ENCODE measurements around the gene MED12L. TPM values are rescaled to one million over a fixed set of nuclear protein-coding genes. Genes with fewer than 3 reads are reported as not detected.

Gene MED12L
- total RNA-seq, 1 donor from 2014 or later: 0.20 TPM

GRCh38 chr3:151091685-151092345, 6.4 kb downstream of the MED12L start:
- DNase-seq (ENCODE audit: low read depth, low spot score): no peak

- no peak for DNase-seq (ENCODE audit: low read depth, low spot score)
Measured at GRCh38 chr3:151093148-151093547, 7.7 kb downstream of the MED12L start.

- no peak for DNase-seq (ENCODE audit: low read depth, low spot score)
Measured at GRCh38 chr3:151093905-151094304, 8.4 kb downstream of the MED12L start.

GRCh38 chr3:151096716-151097115, 11.3 kb downstream of the MED12L start:
- DNase-seq (ENCODE audit: low read depth, low spot score): no peak

DNA sequence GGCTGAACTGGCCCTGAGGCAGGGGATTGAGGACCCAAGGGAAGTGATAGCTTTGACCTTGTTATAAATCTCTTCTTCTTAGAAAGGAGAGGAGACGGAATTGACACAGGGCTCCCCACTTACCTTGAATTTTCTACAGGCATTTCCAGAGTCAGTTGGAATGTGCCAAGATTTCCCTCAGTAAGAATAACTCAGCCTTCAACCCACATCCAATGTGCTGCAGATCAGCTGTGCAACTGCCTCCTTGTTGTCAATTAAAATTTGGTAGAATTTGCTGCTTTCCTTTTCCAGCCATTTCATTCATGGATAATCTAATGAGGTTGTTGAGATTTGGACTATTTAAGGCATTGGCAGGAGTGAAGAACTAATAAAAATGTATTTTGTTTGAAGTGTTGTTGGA, 14.6 kb downstream of the MED12L start:
- DNase-seq (ENCODE audit: low read depth, low spot score): no peak

DNA sequence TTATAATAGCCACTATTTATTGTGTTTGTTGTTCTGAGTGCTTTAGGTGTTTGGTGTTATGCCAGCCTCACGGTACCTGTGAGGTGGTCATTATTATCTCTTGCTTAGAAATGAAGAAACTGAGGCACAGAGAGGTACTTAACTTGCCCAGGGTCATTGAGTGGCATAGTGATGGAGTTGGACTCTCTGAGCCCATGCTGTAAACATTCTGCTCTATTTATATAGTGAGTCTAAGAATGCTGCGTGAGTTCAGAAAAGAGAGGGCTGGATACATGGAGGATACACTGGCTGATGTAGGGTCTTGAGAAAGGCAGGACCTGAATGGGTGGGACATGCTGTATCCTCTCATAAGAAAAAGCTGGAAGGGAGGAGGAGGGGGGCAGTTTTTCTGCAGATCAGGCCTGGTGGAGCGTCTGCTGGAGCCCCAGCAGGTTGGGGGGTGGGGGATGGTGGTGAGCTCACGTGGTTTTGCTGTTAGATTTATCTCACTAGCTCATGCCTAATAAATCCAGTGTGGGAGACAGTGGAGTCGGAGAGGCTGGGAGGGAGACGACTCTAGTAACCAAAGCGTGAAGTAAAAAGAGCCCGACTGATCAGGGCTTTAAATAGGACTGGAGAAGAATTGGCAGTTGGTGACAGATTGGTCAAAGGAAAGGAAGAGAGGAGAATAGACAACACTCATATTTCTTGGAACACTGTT, 16.0 kb downstream of the MED12L start:
- DNase-seq (ENCODE audit: low read depth, low spot score): no peak

GRCh38 chr3:151106311-151106710, 20.8 kb downstream of the MED12L start:
- no peak for DNase-seq (ENCODE audit: low read depth, low spot score)

DNA sequence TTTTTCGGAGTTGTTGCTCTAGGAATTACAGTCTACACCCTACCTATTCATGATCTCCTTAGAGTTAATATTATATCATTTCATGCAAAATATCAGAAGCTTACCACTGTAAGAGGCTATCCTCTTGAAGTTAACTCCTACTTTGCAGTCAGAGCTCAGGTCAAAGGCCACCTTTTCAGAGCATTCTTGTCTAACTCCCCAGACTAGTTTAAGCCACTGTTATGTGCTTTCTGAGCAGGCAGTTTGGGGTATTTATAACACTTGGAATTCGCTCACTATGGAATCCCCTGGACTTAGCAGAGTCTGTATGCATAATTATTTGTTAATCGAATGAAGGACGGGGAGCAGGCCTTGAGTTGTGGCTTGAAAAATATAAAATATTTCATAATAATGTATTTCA, 21.7 kb downstream of the MED12L start:
- DNase-seq (ENCODE audit: low read depth, low spot score): no peak

DNA sequence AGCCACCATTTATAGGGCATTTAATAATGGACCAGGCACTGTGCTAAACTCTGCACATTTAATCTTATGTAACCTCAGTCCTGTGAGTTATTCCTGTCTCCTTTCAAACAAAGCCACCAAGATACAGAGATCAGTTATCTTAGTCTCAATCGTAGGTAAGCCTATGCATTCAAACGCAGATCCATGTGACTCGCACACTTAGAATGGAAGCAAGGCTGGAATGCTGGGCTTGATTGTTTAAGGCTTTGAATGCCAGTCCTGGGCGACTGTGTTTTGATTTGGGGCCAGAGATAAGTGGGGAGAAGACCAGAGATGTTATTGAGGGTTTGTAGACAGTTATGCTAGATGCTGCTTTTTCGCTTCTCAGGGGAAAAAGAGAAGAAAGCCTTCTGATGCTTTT, 22.2 kb downstream of the MED12L start:
- no peak for DNase-seq (ENCODE audit: low read depth, low spot score)

DNA sequence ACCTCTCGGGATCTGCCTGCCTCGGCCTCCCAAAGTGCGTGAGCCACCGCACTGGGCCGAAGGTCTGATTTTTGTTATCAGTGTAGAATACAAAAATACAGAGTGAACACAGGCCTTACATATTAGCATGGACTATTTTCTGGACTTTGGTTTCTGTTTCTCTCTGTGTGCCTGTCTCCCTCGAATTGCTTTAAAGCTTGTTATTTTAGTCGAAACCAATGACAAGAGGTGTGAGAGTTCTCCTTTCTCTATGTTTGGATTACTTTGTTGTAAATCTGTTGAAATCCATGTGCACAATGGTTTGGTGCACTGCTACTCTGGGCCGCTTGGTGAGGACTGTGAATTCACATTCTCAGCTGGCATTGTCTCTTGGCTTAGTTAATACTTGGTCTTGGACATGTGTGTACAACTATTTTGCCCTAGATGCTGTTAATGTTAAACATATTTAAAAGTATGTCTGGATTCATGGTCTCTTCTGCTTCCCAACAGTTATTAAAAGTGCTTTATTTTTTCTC, 23.9 kb downstream of the MED12L start:
- no peak for DNase-seq (ENCODE audit: low read depth, low spot score)

DNA sequence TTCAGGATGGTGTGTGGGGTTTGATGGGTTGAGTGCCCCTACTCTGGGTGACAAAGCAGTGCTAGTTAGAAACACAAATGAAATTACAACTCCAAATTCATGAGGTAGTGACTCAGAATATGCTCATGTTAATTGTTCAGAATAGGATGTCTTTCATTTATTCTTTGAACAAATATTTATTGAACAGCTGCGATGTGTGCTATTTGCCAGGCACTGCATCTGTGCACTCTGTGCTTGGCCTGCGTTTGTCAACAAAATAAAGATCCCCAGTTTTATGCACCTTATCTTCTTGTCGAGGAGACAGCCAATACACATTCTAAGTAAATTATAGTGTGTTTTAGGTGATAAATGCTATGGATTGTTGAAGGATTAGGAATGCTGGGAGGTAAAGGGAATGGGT, 27.3 kb downstream of the MED12L start:
- no peak for DNase-seq (ENCODE audit: low read depth, low spot score)

GRCh38 chr3:151113343-151113742, 27.9 kb downstream of the MED12L start:
- no peak for DNase-seq (ENCODE audit: low read depth, low spot score)

DNA sequence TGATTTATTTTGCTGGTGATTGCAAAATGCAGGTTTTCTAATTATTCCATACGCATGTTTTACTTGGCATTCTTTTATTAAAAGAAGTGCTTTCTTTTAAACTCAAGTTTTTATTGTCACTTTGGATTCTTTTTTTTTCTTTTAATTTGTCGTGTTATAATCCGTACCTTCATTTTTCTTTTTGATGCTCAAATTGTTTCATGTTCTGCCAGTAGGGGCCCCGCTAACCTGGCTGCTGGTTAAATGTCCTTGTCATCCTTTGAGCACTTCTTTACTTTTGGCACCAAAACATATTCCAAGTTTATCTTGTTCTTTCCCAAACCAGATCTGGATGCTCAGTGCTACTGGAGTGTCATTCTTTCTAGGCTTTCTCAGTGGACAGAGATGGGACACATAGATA, 31.6 kb downstream of the MED12L start:
- DNase-seq (ENCODE audit: low read depth, low spot score): no peak

GRCh38 chr3:151119188-151119587, 33.7 kb downstream of the MED12L start:
- no peak for DNase-seq (ENCODE audit: low read depth, low spot score)

- no peak for DNase-seq (ENCODE audit: low read depth, low spot score)
Measured at GRCh38 chr3:151120409-151120808, 34.9 kb downstream of the MED12L start.

DNA sequence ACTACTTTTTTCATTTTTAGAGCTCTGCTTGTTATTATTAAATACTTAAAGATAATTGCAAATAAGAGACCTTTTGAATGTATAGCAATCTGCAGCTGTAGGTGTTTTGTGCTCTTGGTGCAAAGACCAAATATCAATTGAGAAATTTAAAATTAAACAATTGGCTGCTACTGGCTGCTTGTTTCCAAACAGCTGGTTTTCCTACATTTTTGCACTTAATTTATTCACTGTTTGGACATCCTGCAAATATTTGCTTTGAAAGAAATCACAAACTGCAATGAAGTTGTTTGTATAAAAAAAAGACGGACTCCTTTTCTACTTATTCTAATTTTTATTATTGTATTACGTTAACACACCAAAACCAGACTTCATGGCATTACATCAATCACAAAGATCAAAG, 35.6 kb downstream of the MED12L start:
- DNase-seq (ENCODE audit: low read depth, low spot score): no peak

- DNase-seq (ENCODE audit: low read depth, low spot score): no peak
Measured at GRCh38 chr3:151123827-151124226, 38.4 kb downstream of the MED12L start.

DNA sequence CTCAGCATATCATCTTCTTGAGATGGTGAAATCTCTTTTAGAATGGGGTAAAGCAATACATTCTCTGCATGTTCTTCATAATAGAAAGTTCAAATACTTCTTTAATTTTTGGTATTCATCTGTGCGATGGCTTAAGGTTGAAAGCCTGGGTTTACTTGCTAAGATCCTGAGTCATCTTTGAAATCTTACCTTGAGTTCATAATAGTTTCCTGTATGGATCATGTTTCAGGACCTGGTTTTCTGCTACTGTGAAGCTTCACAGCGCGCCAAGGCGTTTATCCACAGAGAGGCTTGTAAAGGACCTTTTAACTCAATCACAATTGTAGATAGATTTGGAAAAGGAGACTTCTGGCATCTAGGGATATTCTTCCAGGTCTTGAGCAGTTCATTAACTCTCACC, 39.0 kb downstream of the MED12L start:
- DNase-seq (ENCODE audit: low read depth, low spot score): no peak

GRCh38 chr3:151130428-151130827, 45.0 kb downstream of the MED12L start:
- DNase-seq (ENCODE audit: low read depth, low spot score): no peak

GRCh38 chr3:151133175-151133574, 47.7 kb downstream of the MED12L start:
- no peak for DNase-seq (ENCODE audit: low read depth, low spot score)

DNA sequence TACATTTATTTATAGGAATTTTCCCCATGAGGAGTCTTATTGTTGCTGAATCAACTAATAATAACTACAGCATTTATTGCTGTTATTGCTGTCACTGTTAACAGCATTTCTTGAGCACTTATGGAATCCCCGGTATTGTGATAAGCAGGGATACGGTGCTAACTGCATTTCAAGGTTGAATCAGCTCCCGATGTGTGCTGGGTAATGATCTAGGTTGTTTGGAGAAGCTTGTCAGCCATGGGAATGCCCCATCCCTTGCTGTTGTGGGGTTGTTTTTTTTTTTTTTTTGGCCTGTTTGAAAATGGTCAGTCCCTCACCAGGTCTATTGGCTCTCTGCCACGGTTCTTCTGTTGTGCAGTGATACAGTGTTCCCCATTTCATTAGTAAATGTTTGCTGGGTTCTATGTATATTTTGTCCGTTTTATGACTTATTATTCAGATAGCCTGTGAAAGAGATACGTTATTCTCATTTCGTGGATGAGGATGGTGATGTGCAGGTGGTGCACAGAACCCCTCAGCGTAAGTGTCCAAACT, 48.5 kb downstream of the MED12L start:
- no peak for DNase-seq (ENCODE audit: low read depth, low spot score)

DNA sequence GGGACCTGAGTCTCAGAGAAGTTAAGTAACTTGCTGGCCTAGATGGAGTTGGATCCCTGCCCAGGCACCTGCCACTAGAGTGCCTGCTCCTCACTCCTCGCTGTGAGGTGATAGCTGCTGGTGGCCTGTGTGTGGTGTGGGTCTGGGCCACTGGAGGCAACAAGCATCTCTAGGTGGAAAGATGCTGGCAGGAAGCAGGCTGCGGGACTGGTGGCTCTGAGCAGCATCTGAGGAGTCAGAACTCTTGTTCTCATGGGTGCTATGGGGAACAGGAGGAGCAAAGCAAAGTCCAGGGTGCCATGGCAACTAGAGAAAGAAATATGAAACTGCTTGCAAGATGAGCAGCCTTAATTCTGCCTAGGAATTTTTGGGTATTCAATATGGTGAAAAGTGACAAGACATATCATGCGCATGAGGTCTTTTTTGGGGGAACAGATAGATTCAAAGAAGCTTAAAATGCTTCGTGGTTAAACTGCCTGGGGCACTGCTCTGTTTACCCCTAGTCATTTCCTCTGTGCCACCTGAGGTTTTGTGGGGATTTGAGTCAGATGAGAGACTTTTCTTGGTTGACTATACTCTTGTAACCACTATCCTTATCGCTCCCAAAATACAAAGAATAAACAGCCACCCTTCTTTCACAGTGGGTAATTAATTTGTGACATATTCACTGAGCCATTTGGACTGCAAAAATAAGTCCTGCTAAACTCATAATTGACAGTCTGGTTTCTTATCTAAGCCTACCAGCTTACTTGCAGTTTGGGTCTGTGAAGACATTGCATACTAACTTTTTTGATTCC, 50.3 kb downstream of the MED12L start:
- no peak for DNase-seq (ENCODE audit: low read depth, low spot score)
